Measurements from ENCODE around the gene ZNF516.

ZNF516 gene

DNA sequence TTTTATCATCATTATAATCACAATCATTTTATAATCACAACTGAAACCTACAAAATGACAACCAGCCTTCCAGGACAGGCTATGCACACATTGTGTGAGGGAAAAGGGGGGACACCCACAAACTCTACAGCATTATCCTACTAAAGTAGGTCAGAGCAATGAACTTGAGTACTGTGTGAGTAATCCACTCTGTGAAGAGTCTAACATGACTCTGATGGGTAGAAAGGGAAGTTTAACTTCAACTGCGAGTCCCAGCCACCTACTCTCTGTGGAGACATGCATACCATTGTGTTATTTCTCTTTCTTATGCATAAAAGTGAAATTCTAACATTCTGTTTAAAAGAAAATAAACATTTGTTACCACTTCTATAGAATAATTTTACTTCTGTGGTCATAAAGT is 177.9 kb downstream of the ZNF516 start:
- no peak for DNase-seq

DNA sequence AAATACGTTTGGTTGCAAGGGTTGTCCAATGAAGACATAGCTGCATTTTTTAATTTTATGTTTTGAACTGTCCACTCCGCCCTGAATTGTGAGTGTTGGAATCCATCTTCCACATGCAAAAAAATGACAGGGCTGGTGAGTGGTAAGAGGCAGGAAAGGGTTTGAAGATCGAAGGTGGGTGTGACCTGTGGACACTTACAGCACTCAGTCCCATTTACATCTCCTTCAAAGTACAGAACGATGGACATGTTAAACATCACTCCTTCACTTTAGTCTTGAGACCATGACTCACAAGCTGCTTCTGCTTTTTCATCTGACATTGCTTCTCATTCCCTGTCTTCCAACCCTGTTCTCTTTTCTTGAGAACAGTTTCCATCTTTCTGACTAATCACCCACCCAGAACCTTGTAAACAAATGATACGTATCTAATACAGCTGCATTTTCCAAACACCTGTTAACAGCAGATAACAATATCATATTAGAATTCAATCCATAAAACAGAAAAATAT is 179.3 kb downstream of the ZNF516 start:
- DNase-seq: no peak

DNA sequence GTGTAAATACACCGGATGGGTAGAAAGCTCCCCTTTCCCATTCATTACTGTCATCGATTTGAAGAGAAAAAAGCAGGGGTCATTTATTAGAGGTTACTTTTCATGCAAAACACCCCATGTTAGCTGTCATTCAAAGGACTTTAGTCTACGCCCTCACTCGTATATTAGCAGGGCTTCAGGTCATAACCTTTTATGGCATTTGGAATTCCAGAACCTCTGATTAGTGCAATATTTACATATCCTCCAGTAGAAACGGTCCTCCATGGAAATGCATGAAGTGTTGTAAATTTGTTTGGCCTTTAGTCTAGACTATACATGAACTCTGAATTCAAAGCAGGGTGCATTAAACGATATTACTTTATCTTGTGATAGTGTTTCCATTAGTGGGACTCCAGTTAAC is 180.5 kb downstream of the ZNF516 start:
- DNase-seq: no peak

DNA sequence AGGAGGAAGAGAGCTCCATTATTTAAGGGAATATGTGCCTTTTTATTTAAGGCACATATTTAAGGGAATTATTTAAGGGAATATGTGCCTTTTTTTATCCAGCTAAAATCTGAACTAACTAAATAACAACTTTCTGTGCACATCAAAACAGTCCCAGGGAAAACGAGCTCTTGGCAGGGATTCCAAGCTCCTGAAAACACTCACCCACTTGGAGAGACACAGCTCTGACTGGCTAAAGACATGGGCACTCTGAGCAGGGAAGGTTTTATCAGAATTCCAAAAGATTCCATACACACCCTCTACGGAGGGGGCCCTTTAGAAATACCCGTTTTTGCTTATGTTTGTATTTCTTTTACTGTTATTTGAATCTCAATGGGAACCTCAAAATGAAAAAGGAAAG is 181.0 kb downstream of the ZNF516 start:
- no peak for DNase-seq
